ENCODE results near the gene SLC38A6.

The SLC38A6 gene

DNA sequence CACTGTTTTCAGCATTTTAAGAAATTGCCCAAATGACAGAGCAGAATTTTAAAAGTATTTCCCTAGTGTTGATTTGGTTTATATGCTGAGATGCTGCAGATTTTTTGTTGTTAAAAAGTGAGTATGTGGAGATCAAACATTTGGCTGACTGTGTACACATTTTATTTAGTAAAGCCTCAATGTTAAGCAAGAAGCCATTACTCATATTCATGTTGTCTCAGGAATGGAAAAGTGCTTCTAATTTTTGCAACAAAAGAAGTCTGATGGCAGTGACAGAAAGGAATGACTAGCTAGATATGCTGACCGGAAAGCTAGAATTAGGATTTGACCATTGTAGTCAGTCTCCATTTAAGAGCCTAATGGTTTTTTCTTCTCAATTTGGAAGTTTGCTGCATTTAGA, 22.5 kb downstream of the SLC38A6 start:
- peaks cover 0 to 5% (median 0%) of the 10 kb centered on the region in 5 donors for H3K4me1 ChIP-seq (ENCODE audit: control insufficient read depth in 5 of 5, insufficient read depth in 5 of 5, low read length in 5 of 5)
- H3K27me3 ChIP-seq (ENCODE audit: control insufficient read depth in 5 of 5, insufficient read depth in 4 of 5, low read length in 5 of 5): no peaks in the 10 kb centered on the region
- H3K4me3 ChIP-seq (ENCODE audit: low read depth in 1 of 5, low read length in 5 of 5): no peak overlapping the region
- peaks cover 0 to 4% (median 2%) of the 10 kb centered on the region in 5 donors for H3K36me3 ChIP-seq (ENCODE audit: control insufficient read depth in 5 of 5, insufficient read depth in 5 of 5, low read length in 5 of 5)
- peaks cover 0 to 3% (median 0%) of the 10 kb centered on the region in 5 donors for H3K9me3 ChIP-seq (ENCODE audit: control insufficient read depth in 5 of 5, low read length in 5 of 5)
- H3K9ac ChIP-seq (ENCODE audit: low read length in 5 of 5): no peak overlapping the region
- no peak overlapping the region for H3K27ac ChIP-seq (ENCODE audit: low read depth, low read length)

DNA sequence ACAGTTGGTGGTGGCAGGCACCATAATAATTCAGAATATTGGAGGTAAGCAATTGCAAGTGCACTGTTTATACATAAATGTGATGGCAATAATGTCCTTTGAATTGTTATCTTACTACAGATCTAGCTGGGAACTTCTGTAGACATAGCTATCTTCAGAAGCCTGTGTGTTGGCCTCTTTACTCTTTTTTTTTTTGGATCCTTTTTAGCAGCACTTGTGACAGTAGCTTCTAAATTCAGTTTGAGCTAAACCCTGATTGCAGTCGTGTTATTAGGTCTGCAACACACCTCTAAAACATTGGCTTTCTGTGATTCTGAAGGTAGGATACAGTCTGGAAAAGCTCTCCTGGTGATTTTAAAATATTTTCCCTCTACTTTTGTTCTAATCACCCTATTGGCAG, 38.5 kb downstream of the SLC38A6 start:
- Histone ChIP-seq H3K4me1 (ENCODE audit: control insufficient read depth in 5 of 5, insufficient read depth in 5 of 5, low read length in 5 of 5) (no peaks in the 10 kb centered on the region), H3K27me3 (ENCODE audit: control insufficient read depth in 5 of 5, insufficient read depth in 4 of 5, low read length in 5 of 5) (no peaks in the 10 kb centered on the region), H3K9ac (ENCODE audit: low read length in 5 of 5) (no peak overlapping the region), H3K27ac (ENCODE audit: low read depth, low read length) (no peak overlapping the region), H3K9me3 (ENCODE audit: control insufficient read depth in 5 of 5, low read length in 5 of 5) (peaks cover 0 to 2% (median 0%) of the 10 kb centered on the region in 5 donors), H3K4me3 (ENCODE audit: low read depth in 1 of 5, low read length in 5 of 5) (no peak overlapping the region), H3K36me3 (ENCODE audit: control insufficient read depth in 5 of 5, insufficient read depth in 5 of 5, low read length in 5 of 5) (peaks cover 0 to 7% (median 0%) of the 10 kb centered on the region in 5 donors)

DNA sequence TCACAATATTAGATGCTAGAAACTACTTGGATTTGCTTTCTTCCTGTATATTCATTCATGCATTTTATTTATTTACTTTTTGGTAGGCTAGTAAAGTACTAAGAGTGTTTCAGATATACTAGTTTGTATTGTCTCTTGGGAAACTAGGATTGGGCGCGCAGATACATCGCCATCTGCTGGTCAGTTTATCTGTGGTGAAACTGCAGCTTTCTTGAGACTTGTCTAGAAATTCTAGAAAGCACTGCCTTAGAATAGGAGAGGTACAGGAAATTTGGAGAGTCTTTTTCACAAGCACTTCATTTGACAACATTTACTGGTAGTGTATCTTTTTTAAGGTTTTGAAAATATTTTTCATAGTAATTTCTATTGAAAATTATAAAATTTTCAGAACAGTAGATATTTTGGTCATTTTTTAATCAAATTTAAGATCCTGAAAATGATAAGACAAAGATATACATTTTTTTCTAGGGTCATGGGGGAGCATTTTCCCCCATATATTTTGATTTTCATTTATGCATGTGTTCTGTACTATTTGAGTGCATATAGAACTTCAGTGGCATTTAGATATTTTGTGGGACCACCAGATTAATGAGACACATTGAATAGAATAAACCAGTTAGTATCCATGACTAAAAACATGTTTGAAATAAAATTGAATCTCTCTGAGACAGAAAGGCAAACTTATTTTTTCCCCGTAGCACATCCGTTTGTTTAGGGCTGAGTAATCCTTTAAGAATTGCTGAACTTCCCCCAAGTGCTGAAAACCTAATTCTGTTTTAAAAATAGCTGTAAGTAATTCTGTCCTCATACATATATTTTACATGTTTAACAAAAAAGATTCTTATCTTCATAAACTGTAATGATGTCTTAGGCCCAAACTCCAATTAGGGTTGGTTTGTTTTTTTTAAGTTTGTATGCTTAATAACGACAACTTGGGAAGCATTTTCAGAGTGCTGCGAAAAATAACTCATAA, 44.5 kb downstream of the SLC38A6 start:
- no peaks in the 10 kb centered on the region for H3K9me3 ChIP-seq (ENCODE audit: control insufficient read depth in 5 of 5, low read length in 5 of 5)
- no peak overlapping the region for H3K27ac ChIP-seq (ENCODE audit: low read depth, low read length)
- peaks cover 0 to 9% (median 0%) of the 10 kb centered on the region in 5 donors for H3K4me1 ChIP-seq (ENCODE audit: control insufficient read depth in 5 of 5, insufficient read depth in 5 of 5, low read length in 5 of 5)
- no peak overlapping the region for H3K4me3 ChIP-seq (ENCODE audit: low read depth in 1 of 5, low read length in 5 of 5)
- no peak overlapping the region for H3K9ac ChIP-seq (ENCODE audit: low read length in 5 of 5)
- no peaks in the 10 kb centered on the region for H3K36me3 ChIP-seq (ENCODE audit: control insufficient read depth in 5 of 5, insufficient read depth in 5 of 5, low read length in 5 of 5)
- no peaks in the 10 kb centered on the region for H3K27me3 ChIP-seq (ENCODE audit: control insufficient read depth in 5 of 5, insufficient read depth in 4 of 5, low read length in 5 of 5)

DNA sequence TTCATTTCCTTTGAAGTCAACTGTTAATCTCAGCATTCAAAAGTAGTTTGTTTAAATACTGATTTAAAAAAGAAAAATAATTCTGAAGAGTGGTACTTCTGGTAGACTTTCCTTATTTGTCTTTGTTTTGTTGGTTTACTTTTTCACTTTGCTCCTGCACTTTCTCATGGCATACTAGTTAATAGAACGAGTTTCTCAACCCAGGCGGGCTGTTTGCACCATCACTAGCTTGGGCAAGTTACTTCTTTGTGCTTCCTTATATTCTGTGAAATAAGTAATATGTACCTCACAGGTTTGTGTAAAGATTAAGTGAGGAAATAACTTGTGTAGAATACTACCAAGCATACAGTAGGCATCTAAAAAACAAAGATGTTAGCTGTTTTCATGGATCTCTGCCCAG, 45.5 kb downstream of the SLC38A6 start:
- no peak overlapping the region for H3K9ac ChIP-seq (ENCODE audit: low read length in 5 of 5)
- H3K27ac ChIP-seq (ENCODE audit: low read depth, low read length): no peak overlapping the region
- no peaks in the 10 kb centered on the region for H3K9me3 ChIP-seq (ENCODE audit: control insufficient read depth in 5 of 5, low read length in 5 of 5)
- H3K27me3 ChIP-seq (ENCODE audit: control insufficient read depth in 5 of 5, insufficient read depth in 4 of 5, low read length in 5 of 5): no peaks in the 10 kb centered on the region
- no peak overlapping the region for H3K4me3 ChIP-seq (ENCODE audit: low read depth in 1 of 5, low read length in 5 of 5)
- no peaks in the 10 kb centered on the region for H3K36me3 ChIP-seq (ENCODE audit: control insufficient read depth in 5 of 5, insufficient read depth in 5 of 5, low read length in 5 of 5)
- H3K4me1 ChIP-seq (ENCODE audit: control insufficient read depth in 5 of 5, insufficient read depth in 5 of 5, low read length in 5 of 5): peaks cover 0 to 9% (median 0%) of the 10 kb centered on the region in 5 donors

DNA sequence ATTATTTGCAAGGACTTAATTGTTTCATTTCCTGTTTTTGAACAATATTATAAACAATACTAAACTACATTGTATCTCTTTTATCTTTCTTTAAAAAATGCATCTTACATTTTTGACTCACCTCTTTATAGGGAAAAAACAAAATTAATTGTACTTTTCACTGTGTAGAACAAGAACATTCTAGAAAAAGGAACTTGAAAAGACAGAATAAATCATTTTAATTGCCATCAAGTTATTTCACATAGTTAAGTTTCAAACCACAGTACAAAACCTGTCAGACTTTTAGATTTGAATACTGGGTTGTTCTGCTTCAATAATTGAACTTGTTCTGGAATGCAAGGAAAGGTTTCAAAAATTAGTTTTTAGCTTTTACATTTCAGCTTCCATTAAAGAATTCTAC, 50.0 kb downstream of the SLC38A6 start:
- no peak overlapping the region for H3K9ac ChIP-seq (ENCODE audit: low read length in 5 of 5)
- H3K36me3 ChIP-seq (ENCODE audit: control insufficient read depth in 5 of 5, insufficient read depth in 5 of 5, low read length in 5 of 5): no peaks in the 10 kb centered on the region
- no peaks in the 10 kb centered on the region for H3K27me3 ChIP-seq (ENCODE audit: control insufficient read depth in 5 of 5, insufficient read depth in 4 of 5, low read length in 5 of 5)
- no peak overlapping the region for H3K27ac ChIP-seq (ENCODE audit: low read depth, low read length)
- no peaks in the 10 kb centered on the region for H3K9me3 ChIP-seq (ENCODE audit: control insufficient read depth in 5 of 5, low read length in 5 of 5)
- peaks cover 3 to 15% (median 10%) of the 10 kb centered on the region in 5 donors for H3K4me1 ChIP-seq (ENCODE audit: control insufficient read depth in 5 of 5, insufficient read depth in 5 of 5, low read length in 5 of 5)
- H3K4me3 ChIP-seq (ENCODE audit: low read depth in 1 of 5, low read length in 5 of 5): no peak overlapping the region

DNA sequence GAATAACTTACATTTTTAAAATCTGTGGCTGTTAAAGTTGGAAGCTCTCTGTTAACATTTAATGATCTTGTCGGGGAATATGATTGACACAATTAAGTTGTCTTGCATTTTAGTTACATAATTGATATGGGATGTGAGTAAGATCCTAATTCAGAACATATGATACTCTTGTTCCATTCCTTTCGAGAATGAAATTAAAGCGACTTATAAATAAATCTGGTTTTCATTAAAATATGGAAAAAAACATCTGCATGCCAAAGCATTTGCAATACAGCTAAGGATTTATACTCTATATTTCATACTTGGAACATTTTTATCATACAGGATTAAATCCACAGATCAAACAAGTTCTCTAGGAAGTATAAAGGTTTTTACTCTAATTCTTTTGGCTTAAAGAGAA, 52.0 kb downstream of the SLC38A6 start:
- H3K27ac ChIP-seq (ENCODE audit: low read depth, low read length): no peak overlapping the region
- H3K36me3 ChIP-seq (ENCODE audit: control insufficient read depth in 5 of 5, insufficient read depth in 5 of 5, low read length in 5 of 5): no peaks in the 10 kb centered on the region
- no peaks in the 10 kb centered on the region for H3K9me3 ChIP-seq (ENCODE audit: control insufficient read depth in 5 of 5, low read length in 5 of 5)
- H3K9ac ChIP-seq (ENCODE audit: low read length in 5 of 5): no peak overlapping the region
- no peaks in the 10 kb centered on the region for H3K27me3 ChIP-seq (ENCODE audit: control insufficient read depth in 5 of 5, insufficient read depth in 4 of 5, low read length in 5 of 5)
- H3K4me1 ChIP-seq (ENCODE audit: control insufficient read depth in 5 of 5, insufficient read depth in 5 of 5, low read length in 5 of 5): peaks cover 3 to 15% (median 10%) of the 10 kb centered on the region in 5 donors
- H3K4me3 ChIP-seq (ENCODE audit: low read depth in 1 of 5, low read length in 5 of 5): no peak overlapping the region

DNA sequence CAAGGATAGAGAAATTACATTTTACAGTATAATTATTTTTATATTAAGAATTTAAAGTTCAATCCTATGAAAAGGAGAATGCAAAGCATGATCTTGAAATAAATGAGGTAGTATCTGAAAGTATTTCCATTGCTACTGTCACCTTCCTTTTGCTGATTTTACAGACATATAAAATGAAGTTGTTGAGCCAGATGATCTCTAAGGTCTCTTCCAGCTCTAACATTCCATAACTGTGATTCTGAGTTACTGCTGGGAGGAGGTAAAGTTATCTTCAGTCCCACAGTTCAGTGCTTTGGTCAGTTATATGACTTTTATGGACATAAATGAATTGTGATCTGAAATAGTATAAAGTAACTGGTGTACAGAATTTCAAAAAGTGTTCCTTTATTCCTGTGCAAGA, 52.8 kb downstream of the SLC38A6 start:
- H3K27ac ChIP-seq (ENCODE audit: low read depth, low read length): no peak overlapping the region
- H3K36me3 ChIP-seq (ENCODE audit: control insufficient read depth in 5 of 5, insufficient read depth in 5 of 5, low read length in 5 of 5): no peaks in the 10 kb centered on the region
- peak overlapping the region in 1 of 5 donors; percentile 17 for H3K4me3 ChIP-seq (ENCODE audit: low read depth in 1 of 5, low read length in 5 of 5)
- no peaks in the 10 kb centered on the region for H3K27me3 ChIP-seq (ENCODE audit: control insufficient read depth in 5 of 5, insufficient read depth in 4 of 5, low read length in 5 of 5)
- H3K4me1 ChIP-seq (ENCODE audit: control insufficient read depth in 5 of 5, insufficient read depth in 5 of 5, low read length in 5 of 5): peaks cover 3 to 15% (median 10%) of the 10 kb centered on the region in 5 donors
- no peak overlapping the region for H3K9ac ChIP-seq (ENCODE audit: low read length in 5 of 5)
- no peaks in the 10 kb centered on the region for H3K9me3 ChIP-seq (ENCODE audit: control insufficient read depth in 5 of 5, low read length in 5 of 5)

DNA sequence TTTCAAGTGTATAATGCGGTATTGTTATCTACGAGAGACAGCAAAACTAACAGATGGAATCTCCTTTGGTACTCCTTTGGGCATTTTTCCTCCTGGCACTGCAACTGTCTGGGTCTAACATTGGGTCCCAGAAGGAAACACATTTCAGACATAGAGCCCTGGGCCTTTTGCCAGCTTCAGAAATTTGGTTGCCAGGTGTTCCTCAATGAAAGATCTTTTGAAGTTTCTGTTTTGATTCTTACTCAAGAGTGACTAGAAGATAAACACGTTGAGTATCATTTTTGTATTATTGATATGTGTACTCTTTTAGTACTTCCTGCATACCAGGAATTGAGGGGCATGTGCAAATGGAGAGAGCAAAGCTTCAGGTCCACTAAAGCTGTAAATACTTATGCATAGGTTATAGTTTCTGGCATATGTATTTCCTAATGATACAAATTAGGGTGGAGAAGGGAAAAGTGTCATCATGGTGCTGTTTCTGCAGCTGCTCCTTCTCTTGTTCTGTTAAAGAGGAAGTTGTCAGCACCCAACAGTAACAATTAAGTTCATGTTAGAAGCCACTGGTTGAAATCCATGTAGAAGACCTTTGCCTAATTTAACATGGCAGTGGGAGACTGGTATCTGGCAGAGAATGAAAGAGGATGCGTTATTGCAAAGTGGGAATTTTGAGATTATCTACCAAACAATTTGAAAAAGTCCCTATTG, 53.5 kb downstream of the SLC38A6 start:
- Histone ChIP-seq H3K4me3 (ENCODE audit: low read depth in 1 of 5, low read length in 5 of 5) (peak overlapping the region in 1 of 5 donors; percentile 17), H3K9ac (ENCODE audit: low read length in 5 of 5) (no peak overlapping the region), H3K36me3 (ENCODE audit: control insufficient read depth in 5 of 5, insufficient read depth in 5 of 5, low read length in 5 of 5) (no peaks in the 10 kb centered on the region), H3K27me3 (ENCODE audit: control insufficient read depth in 5 of 5, insufficient read depth in 4 of 5, low read length in 5 of 5) (no peaks in the 10 kb centered on the region), H3K4me1 (ENCODE audit: control insufficient read depth in 5 of 5, insufficient read depth in 5 of 5, low read length in 5 of 5) (peaks cover 3 to 15% (median 10%) of the 10 kb centered on the region in 5 donors), H3K27ac (ENCODE audit: low read depth, low read length) (no peak overlapping the region), H3K9me3 (ENCODE audit: control insufficient read depth in 5 of 5, low read length in 5 of 5) (no peaks in the 10 kb centered on the region)

DNA sequence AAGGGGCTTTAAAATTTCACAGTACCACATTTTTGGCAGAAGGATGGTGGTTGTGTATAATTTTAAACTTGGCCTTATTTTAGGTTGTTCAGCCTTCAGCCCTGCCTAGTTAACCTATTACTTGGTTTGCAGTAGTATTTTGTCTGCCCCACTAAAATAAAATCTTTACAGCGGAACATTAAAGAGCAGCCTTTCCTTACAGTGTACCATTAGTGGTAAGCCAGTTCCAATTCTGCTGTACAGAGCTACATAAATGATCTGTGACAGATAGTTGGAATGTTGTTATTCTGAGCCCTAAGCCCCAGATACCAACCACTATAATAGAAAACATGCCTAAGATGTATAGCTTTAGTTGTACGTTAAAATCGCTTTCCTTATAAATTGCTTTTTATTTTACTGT, 56.2 kb downstream of the SLC38A6 start:
- Histone ChIP-seq H3K4me3 (ENCODE audit: low read depth in 1 of 5, low read length in 5 of 5) (no peak overlapping the region), H3K4me1 (ENCODE audit: control insufficient read depth in 5 of 5, insufficient read depth in 5 of 5, low read length in 5 of 5) (peaks cover 3 to 15% (median 10%) of the 10 kb centered on the region in 5 donors), H3K27ac (ENCODE audit: low read depth, low read length) (no peak overlapping the region), H3K9ac (ENCODE audit: low read length in 5 of 5) (no peak overlapping the region), H3K36me3 (ENCODE audit: control insufficient read depth in 5 of 5, insufficient read depth in 5 of 5, low read length in 5 of 5) (no peaks in the 10 kb centered on the region), H3K9me3 (ENCODE audit: control insufficient read depth in 5 of 5, low read length in 5 of 5) (no peaks in the 10 kb centered on the region), H3K27me3 (ENCODE audit: control insufficient read depth in 5 of 5, insufficient read depth in 4 of 5, low read length in 5 of 5) (no peaks in the 10 kb centered on the region)

DNA sequence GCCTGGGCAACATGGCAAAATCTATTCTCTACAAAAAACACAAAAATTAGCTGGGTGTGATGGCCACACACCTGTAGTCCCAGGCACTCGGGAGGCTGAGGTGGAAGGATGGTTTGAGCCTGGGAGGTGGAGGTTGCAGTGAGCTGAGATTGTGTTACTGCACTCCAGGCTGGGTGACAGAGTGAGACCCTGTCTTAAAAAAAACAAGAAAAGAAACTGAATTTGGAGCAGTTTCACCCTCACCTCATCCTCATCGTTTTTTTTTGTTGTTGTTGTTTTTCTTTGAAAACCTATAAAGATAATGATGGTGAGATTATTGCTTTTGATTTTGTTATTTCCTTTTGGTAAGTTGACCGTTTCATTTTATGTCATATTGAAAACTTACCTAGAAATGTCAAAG, 60.7 kb downstream of the SLC38A6 start:
- Histone ChIP-seq H3K4me3 (ENCODE audit: low read depth in 1 of 5, low read length in 5 of 5) (no peak overlapping the region), H3K36me3 (ENCODE audit: control insufficient read depth in 5 of 5, insufficient read depth in 5 of 5, low read length in 5 of 5) (no peaks in the 10 kb centered on the region), H3K9me3 (ENCODE audit: control insufficient read depth in 5 of 5, low read length in 5 of 5) (no peaks in the 10 kb centered on the region), H3K27me3 (ENCODE audit: control insufficient read depth in 5 of 5, insufficient read depth in 4 of 5, low read length in 5 of 5) (no peaks in the 10 kb centered on the region), H3K9ac (ENCODE audit: low read length in 5 of 5) (no peak overlapping the region), H3K4me1 (ENCODE audit: control insufficient read depth in 5 of 5, insufficient read depth in 5 of 5, low read length in 5 of 5) (no peaks in the 10 kb centered on the region), H3K27ac (ENCODE audit: low read depth, low read length) (no peak overlapping the region)
